HG02938 (cell line): ENCODE results near the gene SCN1A.
"Not testable (repeated sequence)": the region's sequence is repeated elsewhere in the genome, so short reads cannot be mapped to it uniquely, and the experiment has no call there.

Experiments
- ATAC-seq: cut with Tn5 transposase; IDR thresholded peaks from one replicate; pipeline ENCODE4 v1.9.1; 2021; ENCODE audit warnings: mild to moderate bottlenecking, moderate library complexity; ENCODE audit not compliant: unreplicated experiment

Gene SCN1A

GRCh38 chr2:166135849-166136258 is 8.0 kb upstream of the SCN1A start:
- no peak for ATAC-seq

GRCh38 chr2:166135152-166135848 is 7.5 kb upstream of the SCN1A start:
- ATAC-seq: no peak

GRCh38 chr2:166134252-166135151 is 6.7 kb upstream of the SCN1A start:
- no peak for ATAC-seq

- no peak for ATAC-seq
Measured at GRCh38 chr2:166133653-166134052, 5.8 kb upstream of the SCN1A start.

- no peak for ATAC-seq
Measured at GRCh38 chr2:166128156-166128505, 311 bp upstream of the SCN1A start.

GRCh38 chr2:166126007-166126639 is 1.7 kb downstream of the SCN1A start:
- no peak for ATAC-seq

- no peak for ATAC-seq
Measured at GRCh38 chr2:166125557-166125956, 2.3 kb downstream of the SCN1A start.

GRCh38 chr2:166118180-166118579 is 9.6 kb downstream of the SCN1A start:
- ATAC-seq: no peak

GRCh38 chr2:166117491-166117890 is 10.3 kb downstream of the SCN1A start:
- no peak for ATAC-seq

- ATAC-seq: no peak
Measured at GRCh38 chr2:166115589-166115988, 12.2 kb downstream of the SCN1A start.

GRCh38 chr2:166112193-166112605 is 15.6 kb downstream of the SCN1A start:
- no peak for ATAC-seq

GRCh38 chr2:166106431-166107015 is 21.3 kb downstream of the SCN1A start:
- no peak for ATAC-seq

GRCh38 chr2:166104773-166105172 is 23.0 kb downstream of the SCN1A start:
- no peak for ATAC-seq

GRCh38 chr2:166104084-166104483 is 23.7 kb downstream of the SCN1A start:
- no peak for ATAC-seq

- not testable (repeated sequence) for ATAC-seq
Measured at GRCh38 chr2:166103277-166103676, 24.5 kb downstream of the SCN1A start.

GRCh38 chr2:166094325-166094724 is 33.5 kb downstream of the SCN1A start:
- no peak for ATAC-seq

- no peak for ATAC-seq
Measured at GRCh38 chr2:166092889-166093288, 34.9 kb downstream of the SCN1A start.

GRCh38 chr2:166091439-166091838 is 36.4 kb downstream of the SCN1A start:
- ATAC-seq: no peak

GRCh38 chr2:166090908-166091307 is 36.9 kb downstream of the SCN1A start:
- no peak for ATAC-seq

- no peak for ATAC-seq
Measured at GRCh38 chr2:166090346-166090745, 37.5 kb downstream of the SCN1A start.

- no peak for ATAC-seq
Measured at GRCh38 chr2:166088634-166089033, 39.2 kb downstream of the SCN1A start.
